Endometrium (tissue), 2 donors: ENCODE measurements around the gene SDF2.
A peak's percentile ranks its signal among the peaks of the same experiment; 100 is the strongest.
"Not testable (repeated sequence)": the region's sequence is repeated elsewhere in the genome, so short reads cannot be mapped to it uniquely, and the experiment has no call there.

Experiments
- FAIRE-seq: peaks from 2 replicates; lab custom pipeline; 2012; peaks lifted over from hg19 to GRCh38; lab: Jason Lieb, UNC
- donor health status: control.
- donor health status: control.

The SDF2 gene

DNA sequence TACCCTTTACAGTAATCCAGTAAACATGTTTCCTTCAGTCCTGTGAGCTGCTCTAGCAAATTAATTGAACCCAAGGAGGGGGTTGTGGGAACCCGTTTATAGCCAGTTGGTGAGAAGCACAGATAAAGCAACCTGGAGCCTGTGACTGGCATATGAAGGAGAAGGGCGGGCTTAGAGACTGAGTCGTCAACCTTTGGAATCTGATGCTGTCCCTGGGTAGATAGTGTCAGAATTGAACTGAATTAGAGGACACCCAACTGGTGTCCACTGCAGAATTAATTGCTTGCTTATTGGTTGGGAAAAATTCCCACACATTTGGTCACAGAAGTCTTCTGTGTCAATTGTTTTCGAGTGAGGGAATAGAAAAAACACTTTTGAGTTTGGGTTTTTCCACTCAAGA lies 34.9 kb downstream of the SDF2 start:
- no peak for FAIRE-seq

DNA sequence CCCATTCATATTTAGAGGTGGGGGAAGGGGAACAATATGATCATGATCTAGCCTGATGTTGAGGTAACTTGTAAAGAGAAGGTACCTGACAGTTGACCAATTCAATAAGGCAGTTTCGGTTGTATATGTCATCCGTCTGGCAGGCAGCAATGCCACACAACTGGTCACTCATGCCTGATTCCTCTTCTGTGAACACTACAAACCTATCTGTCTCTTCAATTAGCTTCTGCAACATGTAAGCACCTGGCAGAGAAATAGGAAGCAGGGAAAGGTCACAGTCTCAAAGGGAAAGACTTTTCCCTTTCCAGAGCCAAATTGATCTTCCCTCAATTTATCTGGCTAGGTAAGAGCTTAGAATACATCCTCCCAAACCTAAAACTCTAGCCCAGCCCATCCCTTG lies 37.6 kb downstream of the SDF2 start:
- no peak for FAIRE-seq

DNA sequence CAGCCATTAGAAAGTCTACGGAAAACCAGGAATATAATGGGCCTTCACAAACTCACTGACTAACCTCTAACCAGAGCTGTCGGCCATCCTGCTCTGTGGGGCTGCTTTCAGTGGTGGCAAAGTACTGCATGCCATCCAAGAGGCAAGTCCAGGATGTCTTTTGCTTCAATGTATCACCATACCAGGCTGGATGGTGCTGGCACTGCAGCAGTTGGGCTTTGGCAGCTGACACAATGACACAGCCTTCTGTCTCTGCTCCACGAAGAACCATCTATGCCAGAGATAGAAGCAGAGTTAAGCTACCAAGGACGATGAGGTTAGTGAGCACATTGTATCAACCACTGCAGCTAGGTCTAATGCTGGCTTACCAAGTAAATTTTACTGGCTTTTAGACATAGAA lies 38.0 kb downstream of the SDF2 start:
- FAIRE-seq, result no peak

DNA sequence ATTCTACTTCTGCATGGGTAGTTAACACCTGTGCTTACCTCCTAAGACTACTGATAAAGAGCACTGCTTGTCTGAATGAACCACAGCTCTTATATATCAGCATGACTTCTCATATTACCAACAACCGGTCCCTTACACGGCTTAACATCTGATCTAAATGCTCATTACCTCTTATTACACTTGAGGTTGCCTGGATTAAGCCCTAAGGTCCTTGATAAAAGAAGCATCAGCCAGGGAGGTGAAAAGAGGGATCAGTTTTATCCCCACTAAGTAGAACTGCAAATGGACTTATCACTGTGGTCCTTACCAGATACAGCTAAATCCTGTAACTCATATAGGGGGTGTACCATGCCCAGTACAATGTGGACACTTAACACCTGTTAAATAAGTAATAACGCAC lies 39.5 kb downstream of the SDF2 start:
- no peak for FAIRE-seq

DNA sequence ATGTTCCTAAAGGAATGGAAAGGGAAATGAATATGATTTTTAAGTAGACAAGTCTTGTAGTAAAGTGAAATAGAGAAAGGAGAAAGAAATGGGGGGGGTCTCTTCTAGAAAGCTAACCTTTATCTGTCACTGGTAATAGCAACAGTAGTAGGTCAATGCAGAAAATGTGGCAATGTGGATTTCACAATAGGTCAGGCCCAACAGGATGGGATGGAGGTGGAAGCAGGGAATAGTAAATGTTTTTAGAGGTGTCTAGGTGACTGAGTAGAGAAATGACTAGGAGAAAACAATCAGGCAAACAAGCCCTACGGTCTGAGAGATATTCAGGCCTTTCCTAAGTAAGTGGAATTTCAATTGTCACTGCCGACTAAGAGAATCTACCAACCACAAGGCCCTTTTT lies 41.7 kb downstream of the SDF2 start:
- no peak for FAIRE-seq

DNA sequence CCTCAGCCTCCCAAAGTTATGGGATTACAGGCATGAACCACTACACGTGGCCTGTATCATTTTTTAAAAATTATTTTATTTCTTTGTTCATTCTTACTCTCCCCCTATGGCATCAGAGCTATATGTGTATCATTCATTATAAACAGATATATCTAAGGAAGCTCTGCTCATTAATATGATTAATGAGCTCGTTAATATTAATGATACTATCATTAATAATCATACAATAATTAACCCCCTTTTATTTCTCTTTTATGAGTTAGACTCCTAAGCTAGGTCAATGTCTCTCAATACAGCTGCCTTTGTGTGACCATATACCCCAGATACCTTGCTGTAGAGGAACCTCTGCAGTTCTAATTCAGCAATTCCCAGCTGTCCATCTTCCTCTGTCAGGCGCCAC lies 43.2 kb downstream of the SDF2 start:
- FAIRE-seq, result no peak

DNA sequence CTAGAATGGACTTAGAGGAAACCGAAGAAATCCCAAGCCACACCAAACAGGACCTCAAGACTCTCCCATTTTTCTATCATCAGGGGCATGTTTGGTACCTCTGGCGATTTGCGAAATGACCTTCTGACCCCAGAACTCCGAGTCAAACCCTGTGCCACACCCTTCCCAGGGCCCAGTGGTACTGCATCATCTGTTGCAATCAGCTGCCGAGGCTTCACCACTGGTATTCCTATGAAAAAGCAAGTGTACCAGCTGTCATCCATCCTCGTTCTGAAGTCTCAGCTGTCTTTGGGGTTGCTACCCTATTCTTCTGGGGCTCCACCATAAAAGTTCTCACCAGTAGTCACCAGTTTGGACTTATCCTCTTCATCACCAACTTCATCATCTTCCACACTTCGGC lies 45.4 kb downstream of the SDF2 start:
- FAIRE-seq, result no peak

DNA sequence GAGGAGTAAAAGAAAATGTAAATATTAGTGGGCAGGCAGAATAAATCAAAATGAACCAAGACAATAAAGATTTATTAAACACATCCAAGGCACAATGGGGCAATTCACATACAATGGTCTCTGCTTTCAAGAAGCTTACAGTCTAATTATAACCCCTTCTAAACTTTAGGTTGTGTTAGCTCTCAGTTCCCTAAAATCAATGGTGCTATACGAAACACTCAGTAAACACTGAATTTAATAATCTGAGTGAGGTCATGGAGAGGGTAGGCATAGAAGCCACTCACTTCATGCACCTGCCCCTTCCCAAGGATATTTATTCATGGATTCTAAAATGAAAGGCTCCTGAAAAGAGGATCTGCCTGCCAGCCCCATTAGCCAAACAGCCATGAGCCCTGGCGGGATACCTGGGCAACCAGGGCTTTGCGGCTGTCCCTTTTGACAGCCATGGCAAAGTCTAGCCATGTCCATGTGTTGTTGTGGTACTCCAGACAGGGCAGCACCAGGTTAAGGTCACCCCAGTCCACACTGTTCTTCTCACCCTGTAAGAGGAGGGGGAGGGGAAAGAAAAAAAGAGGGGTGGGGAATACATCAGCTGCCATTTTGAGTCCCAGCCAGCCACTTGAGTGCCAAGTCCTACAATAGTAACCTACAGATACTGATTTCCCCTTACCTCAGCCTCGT lies 46.3 kb downstream of the SDF2 start:
- FAIRE-seq, result no peak

DNA sequence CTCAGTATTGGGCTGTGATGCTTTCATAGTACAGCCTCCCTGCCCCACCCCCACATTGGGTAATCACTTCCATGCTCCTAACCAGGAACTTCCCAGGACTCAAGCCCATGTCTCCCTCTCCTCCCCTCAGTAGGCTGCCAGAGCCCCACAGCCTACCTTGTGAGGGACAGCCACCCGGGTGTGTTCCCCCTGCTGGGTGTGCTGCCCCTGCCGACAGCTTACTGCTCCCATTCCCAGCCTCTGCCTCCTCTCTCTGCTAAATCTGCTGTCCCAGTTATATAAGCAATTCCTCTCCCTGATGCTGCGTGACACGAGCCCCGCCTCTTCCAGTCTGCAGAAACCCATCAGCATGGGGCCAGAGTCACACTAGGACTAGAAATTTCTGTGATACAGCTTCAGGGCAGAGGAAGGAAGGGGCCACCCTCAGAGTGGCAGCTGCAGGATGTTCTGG lies 47.8 kb downstream of the SDF2 start, which contains the start of gene RSKR:
Gene RSKR, minus strand, starts transcription at position 255 of the 451 bp plus-strand sequence. Its CDS starts 24 bp downstream, at position 231.
- no peak for FAIRE-seq

DNA sequence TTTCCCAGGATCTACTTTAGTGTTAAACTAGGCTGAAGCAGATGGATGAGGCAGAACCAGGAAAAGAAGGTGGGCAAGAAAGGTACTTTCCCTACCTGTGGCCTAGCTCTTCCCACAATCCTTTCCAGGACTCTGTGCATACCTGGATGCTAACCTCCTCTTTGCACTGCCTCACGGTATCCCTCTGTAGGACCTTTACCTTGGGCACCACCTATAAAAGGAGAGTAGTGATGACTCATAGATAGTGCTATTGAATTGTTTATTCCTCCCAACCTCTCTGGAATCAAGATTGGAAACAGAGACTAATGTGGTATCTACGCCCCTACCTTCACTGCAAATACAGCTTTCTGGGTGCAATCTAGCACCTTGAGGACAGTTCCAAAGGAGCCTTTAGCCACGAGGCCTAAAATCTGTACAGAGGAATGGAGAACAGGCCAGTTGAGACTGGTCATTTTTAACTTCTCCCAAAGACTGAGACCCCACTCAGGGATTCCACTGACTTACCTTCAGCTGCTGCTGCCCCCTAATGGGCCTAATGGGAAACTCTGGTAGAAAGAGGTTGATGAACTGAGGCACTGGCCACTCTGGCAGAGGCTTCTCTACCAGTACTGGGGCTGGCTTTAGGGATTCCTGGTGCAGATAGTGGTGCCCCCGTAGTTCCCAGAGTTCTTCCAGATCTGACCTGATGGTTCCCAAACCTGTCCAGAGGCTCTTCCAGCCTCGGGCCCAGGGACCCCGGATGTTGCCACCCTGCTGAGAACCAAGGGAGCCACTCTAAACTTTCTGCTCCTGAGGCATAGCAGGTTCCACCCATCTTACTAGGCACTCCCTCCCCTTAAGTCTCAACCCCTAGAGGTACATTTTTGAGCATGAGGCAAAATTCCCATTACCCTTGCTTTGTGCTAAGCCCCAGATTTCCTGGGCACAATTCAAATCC lies 48.5 kb downstream of the SDF2 start:
- no peak for FAIRE-seq

DNA sequence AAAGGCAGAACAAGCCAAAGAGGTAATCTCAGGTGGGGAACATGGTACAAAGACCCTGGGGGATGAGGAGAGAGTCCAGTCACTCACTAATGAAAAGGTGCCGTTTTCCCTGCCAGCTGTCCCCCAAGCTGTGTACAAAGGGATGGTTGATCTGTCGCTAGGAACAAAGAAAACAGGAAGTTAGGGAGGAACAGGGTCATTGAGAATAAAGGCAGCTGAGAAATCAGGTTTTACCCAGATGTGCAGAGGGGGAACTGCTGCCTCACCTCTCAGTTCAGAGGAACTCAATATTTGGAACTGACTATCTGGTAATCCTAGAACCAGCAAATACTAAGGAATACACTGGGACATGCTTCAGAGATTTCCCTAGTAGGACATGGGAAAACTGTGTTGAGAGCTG lies 49.2 kb downstream of the SDF2 start:
- no peak for FAIRE-seq

DNA sequence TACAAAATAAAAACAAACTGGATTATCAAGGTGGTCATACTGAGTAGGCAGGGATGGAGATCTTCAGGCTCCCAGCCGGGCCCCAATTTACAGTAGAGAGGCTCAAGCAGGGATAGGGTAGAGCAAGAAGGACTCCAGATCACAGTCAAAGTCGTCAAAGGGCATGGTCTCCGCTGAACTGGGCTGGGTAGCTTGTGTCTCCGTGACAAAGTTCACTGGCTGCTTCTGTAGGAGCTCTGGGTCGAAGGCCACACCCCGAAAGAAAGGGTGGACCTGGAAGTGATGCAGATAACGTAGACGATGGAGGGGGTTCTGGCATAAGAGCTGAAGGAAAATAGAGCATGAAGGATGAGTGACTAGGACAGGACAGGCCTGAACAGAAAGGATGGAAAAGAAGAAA lies 51.3 kb downstream of the SDF2 start:
- no peak for FAIRE-seq

DNA sequence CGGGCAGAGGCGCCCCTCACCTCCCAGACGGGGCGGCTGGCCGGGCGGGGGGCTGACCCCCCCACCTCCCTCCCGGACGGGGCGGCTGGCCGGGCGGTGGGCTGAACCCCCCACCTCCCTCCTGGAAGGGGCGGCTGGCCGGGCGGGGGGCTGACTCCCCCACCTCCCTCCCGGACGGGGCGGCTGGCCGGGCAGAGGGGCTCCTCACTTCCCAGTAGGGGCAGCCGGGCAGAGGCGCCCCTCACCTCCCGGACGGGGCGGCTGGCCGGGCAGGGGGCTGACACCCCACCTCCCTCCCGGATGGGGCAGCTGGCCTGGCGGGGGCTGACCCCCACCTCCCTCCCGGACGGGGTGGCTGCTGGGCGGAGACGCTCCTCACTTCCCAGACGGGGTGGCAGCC lies 57.7 kb downstream of the SDF2 start:
- FAIRE-seq, result not testable (repeated sequence)

DNA sequence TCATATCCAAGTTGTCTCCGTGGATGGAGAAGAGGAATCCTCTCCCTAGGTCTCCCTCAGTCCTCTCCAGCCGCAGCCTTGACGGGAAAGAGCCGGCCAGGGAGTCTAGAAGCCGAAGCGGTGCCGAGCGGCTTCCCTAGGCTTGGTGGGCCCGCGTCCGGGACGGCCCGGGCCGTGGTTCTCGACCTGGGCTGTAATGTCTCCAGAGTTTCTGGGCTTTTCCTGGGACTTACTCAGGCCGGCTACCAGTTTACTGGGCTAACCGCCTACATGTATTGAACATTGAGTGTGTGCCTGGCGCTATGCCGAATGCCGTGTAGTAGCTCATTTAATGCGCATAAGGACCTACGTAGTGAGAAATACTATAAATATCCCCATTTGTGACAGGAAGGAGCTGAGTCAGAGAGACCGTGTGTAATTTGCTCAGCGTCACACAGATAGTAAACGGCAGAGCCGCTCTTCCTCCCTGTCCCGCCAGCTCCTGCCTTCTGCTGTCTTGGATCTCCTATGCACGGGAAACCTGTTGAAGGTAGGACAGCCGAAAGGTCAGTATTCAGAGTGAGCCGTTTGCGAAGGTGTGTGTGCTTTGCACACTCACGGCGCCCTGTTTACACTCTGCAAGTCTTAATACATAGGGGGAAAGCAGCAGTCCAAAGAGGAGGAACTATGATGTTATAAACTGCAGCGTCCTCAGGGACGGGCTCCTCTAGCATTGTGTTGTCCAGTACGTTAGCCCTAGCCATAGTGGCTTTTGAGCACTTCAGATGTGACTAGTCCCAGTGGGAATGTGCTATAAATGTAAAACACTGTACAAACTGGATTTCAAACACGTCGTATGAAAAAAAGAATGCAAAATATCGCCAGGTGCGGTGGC lies 62.2 kb downstream of the SDF2 start:
- FAIRE-seq, result no peak

DNA sequence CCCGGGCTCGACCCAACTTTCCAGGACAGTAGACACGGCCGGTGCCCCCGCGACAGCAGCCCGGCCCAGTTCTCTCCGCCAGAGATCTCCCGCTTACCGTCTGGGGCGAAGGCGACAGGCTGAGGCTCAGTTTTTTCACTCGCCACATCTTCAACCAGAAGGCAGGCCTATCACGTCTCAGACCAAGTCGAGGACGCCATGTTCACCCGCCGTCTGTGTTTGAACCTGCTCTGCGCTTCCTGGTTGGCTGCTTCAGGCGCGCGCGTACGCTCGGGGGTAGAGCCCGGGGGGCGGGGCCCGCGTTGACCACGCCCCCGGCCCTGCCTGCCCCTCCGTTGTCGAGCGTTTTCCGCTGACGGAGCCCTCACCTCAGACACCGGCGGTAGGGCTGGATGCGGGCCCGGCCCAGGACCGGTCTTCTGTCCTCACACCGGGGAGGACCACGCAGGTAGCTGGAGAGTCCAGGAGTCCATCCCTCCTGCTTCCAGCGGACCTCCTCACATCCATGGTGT lies 62.9 kb downstream of the SDF2 start, which contains the start of gene SPAG5:
Gene SPAG5, minus strand, starts transcription at position 227 of the 512 bp plus-strand sequence. Its CDS starts 79 bp downstream, at position 148.
- peak; percentile 21 for FAIRE-seq

DNA sequence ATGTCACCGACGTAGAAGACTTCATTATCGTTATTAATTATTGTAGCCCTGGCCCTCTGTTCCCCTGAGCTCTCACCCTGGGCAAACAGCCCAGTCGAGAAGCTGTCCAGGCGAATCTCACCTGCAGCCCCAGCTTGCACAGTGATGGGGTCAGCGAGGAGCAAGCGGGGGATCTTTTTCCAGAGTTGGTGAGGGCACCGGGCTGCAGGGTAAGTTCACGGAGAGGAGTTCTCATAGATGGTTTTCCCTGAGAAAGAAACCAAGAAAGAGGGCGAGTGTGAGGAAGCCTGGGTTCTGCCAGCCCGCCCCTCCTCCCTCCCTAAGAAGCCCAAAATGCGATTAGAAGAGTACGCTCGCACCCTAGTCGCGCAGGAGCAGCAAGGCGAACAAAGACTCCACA lies 63.3 kb downstream of the SDF2 start:
- no peak for FAIRE-seq
